ENCODE results near the gene CPVL. TPM values are rescaled to one million over a fixed set of nuclear protein-coding genes. Genes with fewer than 3 reads are reported as not detected.

Gene CPVL
- total RNA-seq, 2 experiments from 2014 or later = not detected

GRCh38 chr7:29123626-29124190 lies 22.6 kb downstream of the CPVL start:
- Mint-ChIP-seq H3K9me3 (no peaks in the 10 kb centered on the region), H3K27ac (no peak overlapping the region), H3K4me1 (ENCODE audit: low read depth) (no peaks in the 10 kb centered on the region), H3K27me3 (peaks cover 3% of the 10 kb centered on the region), H3K36me3 (ENCODE audit: low read depth) (no peaks in the 10 kb centered on the region), H3K4me3 (no peak overlapping the region)
- ChIA-PET CTCF (interaction anchor here (1.2 to 3.3 kb wide), 5 partner anchors 11 to 295 kb away, joined by 3 to 15 read pairs (median 4); no protein-coding TSS in a partner anchor), POLR2A (no interaction called here)
- intact Hi-C loops (cut with micrococcal nuclease) = no loop called here
- TF ChIP-seq CTCF (IDR thresholded peaks at IDR 0.05) = no peak
- ATAC-seq (no peak), DNase-seq (no peak)

GRCh38 chr7:29122759-29123158 lies 23.6 kb downstream of the CPVL start:
- DNase-seq = no peak
- intact Hi-C loops (cut with micrococcal nuclease) = no loop called here
- H3K36me3 Mint-ChIP-seq (ENCODE audit: low read depth) = no peaks in the 10 kb centered on the region
- no peak for ATAC-seq
- no peaks in the 10 kb centered on the region for H3K4me1 Mint-ChIP-seq (ENCODE audit: low read depth)
- no peak overlapping the region for H3K27ac Mint-ChIP-seq
- H3K4me3 Mint-ChIP-seq = no peak overlapping the region
- no peaks in the 10 kb centered on the region for H3K9me3 Mint-ChIP-seq
- ChIA-PET CTCF (interaction anchor here (1.2 to 3.3 kb wide), 4 partner anchors 16 to 296 kb away, joined by 3 to 15 read pairs (median 4); no protein-coding TSS in a partner anchor), POLR2A (no interaction called here)
- peaks cover 3% of the 10 kb centered on the region for H3K27me3 Mint-ChIP-seq
- no peak for TF ChIP-seq CTCF (IDR thresholded peaks at IDR 0.05)

- ChIA-PET POLR2A (interaction anchor here (1.2 kb wide), 1 partner anchor 10 kb away, joined by 4 read pairs; no protein-coding TSS in a partner anchor), CTCF (interaction anchor here (1.0 to 3.3 kb wide), 2 partner anchors 16 to 200 kb away, joined by 4 to 15 read pairs; no protein-coding TSS in a partner anchor)
- intact Hi-C loops (cut with micrococcal nuclease) = no loop called here
- Mint-ChIP-seq H3K27ac (no peak overlapping the region), H3K36me3 (ENCODE audit: low read depth) (no peaks in the 10 kb centered on the region), H3K4me3 (no peak overlapping the region), H3K27me3 (peaks cover 3% of the 10 kb centered on the region), H3K9me3 (no peaks in the 10 kb centered on the region), H3K4me1 (ENCODE audit: low read depth) (no peaks in the 10 kb centered on the region)
- no peak for TF ChIP-seq CTCF (IDR thresholded peaks at IDR 0.05)
- ATAC-seq (no peak), DNase-seq (no peak)
Measured at GRCh38 chr7:29122081-29122480, 24.3 kb downstream of the CPVL start.

GRCh38 chr7:29120955-29121354 lies 25.4 kb downstream of the CPVL start:
- CTCF ChIA-PET = interaction anchor here (3.3 kb wide), 2 partner anchors 194 to 199 kb away, joined by 12 to 15 read pairs; no protein-coding TSS in a partner anchor
- no peak overlapping the region for H3K4me3 Mint-ChIP-seq
- peaks cover 4% of the 10 kb centered on the region for H3K27me3 Mint-ChIP-seq
- no peak for ATAC-seq
- no peaks in the 10 kb centered on the region for H3K9me3 Mint-ChIP-seq
- no peaks in the 10 kb centered on the region for H3K36me3 Mint-ChIP-seq (ENCODE audit: low read depth)
- intact Hi-C loops (cut with micrococcal nuclease) = no loop called here
- H3K4me1 Mint-ChIP-seq (ENCODE audit: low read depth) = no peaks in the 10 kb centered on the region
- POLR2A ChIA-PET = interaction anchor here (1.2 kb wide), 1 partner anchor 11 kb away, joined by 4 read pairs; no protein-coding TSS in a partner anchor
- DNase-seq = no peak
- TF ChIP-seq CTCF (IDR thresholded peaks at IDR 0.05) = no peak
- no peak overlapping the region for H3K27ac Mint-ChIP-seq

- intact Hi-C loops (cut with micrococcal nuclease) = no loop called here
- Mint-ChIP-seq H3K4me1 (ENCODE audit: low read depth) (no peaks in the 10 kb centered on the region), H3K4me3 (no peak overlapping the region), H3K27ac (no peak overlapping the region), H3K27me3 (peaks cover 8% of the 10 kb centered on the region), H3K36me3 (ENCODE audit: low read depth) (no peaks in the 10 kb centered on the region), H3K9me3 (no peaks in the 10 kb centered on the region)
- CTCF ChIA-PET = interaction anchor here (0.9 to 3.3 kb wide), 4 partner anchors 9 to 196 kb away, joined by 3 to 12 read pairs (median 3); no protein-coding TSS in a partner anchor
- ATAC-seq (no peak), DNase-seq (no peak)
- no peak for TF ChIP-seq CTCF (IDR thresholded peaks at IDR 0.05)
- POLR2A ChIA-PET = no interaction called here
Measured at GRCh38 chr7:29119538-29119937, 26.8 kb downstream of the CPVL start.

All from activated CD8-positive, alpha-beta T cell treated with anti-CD3 and anti-CD28 coated beads for 36 hours (primary cell).